ENCODE measurements around the gene CYFIP2.
A peak's percentile ranks its signal among the peaks of the same experiment; 100 is the strongest.

Gene CYFIP2

DNA sequence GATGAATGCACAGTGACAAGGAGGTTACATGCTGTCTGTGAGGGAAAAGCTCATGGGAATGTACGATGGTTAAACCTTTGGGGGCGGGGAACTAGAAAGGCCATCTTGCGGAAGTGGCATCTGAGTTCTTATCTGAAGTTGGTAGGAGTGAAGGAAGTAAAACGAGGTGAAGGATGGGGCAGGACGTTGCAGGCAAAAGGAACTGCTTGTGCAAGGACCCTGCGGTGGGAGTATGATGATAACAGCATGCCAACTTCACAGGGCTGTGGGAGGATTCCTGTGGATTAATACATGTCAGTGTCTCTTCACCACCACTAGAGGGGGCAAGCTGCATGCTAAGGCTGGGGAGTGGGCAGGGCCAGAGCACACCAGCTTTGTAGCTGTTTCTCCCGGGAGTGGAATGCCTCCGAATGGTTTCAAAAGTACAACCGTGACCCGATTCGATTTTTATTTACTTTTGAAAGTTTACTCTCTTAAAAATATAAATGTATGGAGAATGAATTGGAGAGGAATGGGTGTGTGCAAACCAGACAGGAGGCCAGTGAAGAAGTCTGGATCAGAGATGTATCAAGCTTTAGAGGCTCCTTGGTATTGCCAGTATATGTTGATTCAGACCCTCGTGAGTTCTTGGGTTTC, 62.5 kb downstream of the CYFIP2 start:
- peak; percentile 27 for DNase-seq

- no peak for DNase-seq
Observed at GRCh38 chr5:157331807-157332206, 65.9 kb downstream of the CYFIP2 start.

DNA sequence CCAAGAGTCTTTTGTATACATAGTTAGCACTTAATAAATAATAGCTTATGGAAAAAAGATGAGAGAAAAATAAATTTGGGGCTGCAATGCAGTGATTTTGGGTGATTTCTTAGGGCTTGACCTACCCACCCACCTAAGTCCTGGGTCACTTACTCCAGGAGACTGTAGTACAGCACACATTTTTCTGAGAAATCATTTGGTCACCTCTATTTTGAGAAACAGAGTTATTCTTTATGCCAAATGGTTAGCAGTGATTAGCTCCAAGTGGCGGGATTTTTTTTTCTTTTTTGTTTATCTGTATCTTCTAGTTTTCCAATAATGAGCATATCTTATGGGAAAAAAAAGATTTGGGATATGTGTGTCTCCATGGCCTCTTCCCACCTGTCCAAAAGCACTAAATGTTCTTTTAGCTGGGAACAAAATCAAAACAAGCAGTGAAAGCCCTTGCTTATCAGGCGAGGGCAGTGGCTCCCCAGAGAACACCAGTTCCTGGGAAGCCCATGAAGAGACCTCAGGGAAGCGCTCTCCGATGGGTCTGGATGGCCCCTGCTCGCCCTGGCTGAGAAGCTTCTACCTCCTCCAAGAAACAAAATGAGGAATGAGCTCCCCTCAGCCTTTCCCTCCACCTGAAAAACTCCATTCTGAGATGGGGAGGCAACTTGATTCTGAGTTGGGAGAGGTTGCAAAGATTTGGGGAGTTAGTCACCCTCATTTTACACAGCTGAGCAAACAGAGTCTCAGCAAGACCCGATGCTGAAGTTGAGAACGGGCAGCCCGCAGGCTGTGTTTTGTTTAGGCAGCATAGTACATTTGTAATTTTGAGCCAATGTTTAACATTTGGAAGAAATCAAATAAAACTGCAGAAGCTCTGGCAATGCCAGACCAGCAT, 69.9 kb downstream of the CYFIP2 start:
- DNase-seq, result no peak

- DNase-seq, result no peak
Observed at GRCh38 chr5:157336423-157336744, 70.5 kb downstream of the CYFIP2 start.

DNA sequence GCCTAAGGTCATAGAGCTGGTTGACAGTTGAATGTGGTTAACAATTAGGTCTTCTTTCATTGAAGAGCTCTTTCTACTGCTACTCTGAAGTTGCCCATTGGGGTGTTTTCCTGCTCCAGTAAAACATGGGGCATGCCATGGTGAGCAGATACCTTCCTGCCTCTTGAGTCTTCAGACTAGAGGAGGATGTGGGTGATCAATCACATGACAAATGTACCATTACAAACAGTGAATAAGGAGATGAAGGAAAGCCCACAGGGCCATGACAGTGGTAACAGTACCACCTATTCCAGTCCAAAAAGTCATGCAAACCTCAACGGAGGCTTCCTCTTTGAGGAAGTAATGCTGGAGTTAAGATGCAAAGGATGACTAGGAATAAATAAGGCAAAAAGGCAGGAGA, 73.5 kb downstream of the CYFIP2 start:
- no peak for DNase-seq

GRCh38 chr5:157342822-157343402, 77.0 kb downstream of the CYFIP2 start:
- DNase-seq, result no peak

DNA sequence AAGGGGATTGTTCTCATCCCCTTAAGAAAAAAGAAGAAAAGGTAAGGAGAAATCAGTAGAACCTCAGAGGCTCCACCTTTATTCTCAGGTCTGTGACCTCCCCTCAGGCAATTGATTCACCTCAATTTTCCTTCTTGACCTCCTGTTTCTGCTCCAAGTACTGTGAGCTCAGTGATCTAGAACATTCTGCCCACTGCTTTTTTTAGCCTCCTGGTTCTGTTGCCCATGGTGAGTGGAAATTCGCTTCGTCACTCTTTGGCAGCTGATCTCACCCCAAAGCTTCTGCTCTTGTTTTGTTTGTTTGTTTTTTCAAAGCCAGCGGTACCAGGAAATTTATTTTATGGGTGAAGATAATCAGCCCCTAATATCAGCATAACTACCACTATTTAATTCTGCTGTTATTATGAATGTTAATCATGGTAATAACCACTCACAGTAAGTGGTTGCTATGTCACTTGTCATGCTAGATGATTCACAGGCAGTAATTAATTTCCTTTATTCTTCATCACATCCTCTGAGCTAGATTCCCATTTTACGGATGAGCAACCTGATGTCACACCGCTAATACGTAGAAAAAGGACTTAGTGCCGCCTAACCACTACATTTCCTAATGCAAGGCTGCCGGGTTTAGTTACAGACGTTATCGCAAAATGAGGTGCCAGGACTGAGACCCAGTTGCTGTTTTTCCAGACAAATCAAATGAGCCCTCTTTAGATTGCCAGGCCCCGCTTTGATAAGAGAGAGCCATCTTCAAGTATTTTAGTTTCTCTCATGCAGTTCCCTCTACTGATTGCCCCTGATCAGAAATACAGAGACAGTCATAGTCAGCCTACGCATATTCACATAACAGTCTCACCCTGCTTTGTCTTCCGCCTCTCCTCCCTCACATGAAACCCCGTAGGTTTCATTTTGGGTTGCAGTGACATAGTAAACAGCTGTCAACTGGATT, 78.2 kb downstream of the CYFIP2 start:
- no peak for DNase-seq

DNA sequence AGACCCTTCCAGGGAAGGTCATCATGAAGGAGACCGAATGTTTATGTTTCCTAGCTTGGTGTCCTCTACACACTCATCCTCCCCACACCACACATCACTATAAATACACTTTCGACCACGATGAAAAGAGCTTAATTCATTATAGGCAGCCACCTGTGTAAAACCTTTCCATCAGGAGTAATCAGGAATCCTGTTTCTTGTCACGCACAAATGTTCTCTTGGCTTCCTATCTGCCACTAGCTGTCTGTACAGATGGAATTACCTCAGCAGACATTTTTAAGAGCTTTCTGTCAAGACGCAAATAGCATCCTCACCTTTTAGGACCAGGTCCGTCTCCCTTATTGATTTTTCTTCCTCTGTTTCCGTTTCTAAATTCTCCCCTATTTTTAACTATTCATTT, 79.1 kb downstream of the CYFIP2 start:
- DNase-seq, result no peak

GRCh38 chr5:157345485-157345884, 79.6 kb downstream of the CYFIP2 start:
- DNase-seq, result no peak

- no peak for DNase-seq
Observed at GRCh38 chr5:157347301-157348048, 81.6 kb downstream of the CYFIP2 start.

DNA sequence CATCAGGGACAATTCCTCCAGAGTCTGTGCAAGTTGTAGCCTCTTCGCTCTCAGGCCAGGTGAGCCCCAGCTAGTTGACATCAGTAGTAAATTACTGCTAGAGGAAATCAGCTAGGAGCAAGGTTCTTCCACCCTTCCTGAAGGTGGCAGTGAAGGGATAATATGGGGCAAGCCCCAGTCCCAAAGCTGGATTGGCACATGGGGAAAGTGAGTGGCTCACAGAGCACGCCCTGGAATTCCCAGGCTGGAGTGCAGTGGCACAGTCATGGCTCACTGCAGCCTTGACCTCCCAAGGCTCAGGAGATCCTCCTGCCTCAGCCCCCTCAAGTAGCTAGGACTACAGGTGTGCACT, 82.1 kb downstream of the CYFIP2 start:
- no peak for DNase-seq

GRCh38 chr5:157350939-157351801, 85.2 kb downstream of the CYFIP2 start:
- no peak for DNase-seq

DNA sequence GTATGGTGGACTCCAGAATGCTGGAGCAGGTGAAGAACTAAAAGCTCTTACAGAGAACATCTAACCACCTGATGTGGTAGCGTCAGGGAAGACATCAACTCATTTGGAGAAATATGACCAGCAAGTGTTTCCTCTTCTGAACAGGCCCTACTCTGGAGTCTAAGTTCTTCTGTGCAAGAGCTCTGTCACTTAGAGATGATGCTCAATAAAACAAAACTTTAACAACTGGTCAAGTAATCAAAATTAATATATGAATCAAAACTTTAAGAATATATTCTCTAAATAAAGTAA, 85.8 kb downstream of the CYFIP2 start:
- DNase-seq, result no peak

- no peak for DNase-seq
Observed at GRCh38 chr5:157352756-157353340, 86.9 kb downstream of the CYFIP2 start.

DNA sequence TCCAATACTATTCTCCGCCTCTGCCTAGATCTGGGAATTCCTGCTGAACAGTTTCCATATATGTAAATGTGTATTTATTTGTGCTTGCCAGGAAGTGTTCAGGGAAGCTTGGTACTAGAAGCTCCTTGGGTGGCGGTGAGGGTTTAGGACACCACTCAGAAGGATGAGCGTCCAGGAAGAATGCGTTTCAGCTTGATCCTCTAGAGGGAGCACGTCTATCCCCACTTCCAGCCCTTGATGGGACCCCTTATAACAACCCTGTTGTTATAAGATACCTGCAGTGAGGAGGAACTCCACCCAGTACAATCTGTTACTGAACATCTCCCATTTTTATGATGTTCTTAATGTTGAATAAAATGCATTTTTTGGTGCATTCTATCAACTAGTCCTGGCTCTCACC, 88.9 kb downstream of the CYFIP2 start:
- DNase-seq, result no peak

- DNase-seq, result no peak
Observed at GRCh38 chr5:157356576-157356975, 90.7 kb downstream of the CYFIP2 start.

- DNase-seq, result no peak
Observed at GRCh38 chr5:157357823-157358222, 91.9 kb downstream of the CYFIP2 start.

GRCh38 chr5:157358871-157359270, 92.9 kb downstream of the CYFIP2 start:
- DNase-seq, result no peak

GRCh38 chr5:157359356-157360055, 93.6 kb downstream of the CYFIP2 start:
- no peak for DNase-seq

DNA sequence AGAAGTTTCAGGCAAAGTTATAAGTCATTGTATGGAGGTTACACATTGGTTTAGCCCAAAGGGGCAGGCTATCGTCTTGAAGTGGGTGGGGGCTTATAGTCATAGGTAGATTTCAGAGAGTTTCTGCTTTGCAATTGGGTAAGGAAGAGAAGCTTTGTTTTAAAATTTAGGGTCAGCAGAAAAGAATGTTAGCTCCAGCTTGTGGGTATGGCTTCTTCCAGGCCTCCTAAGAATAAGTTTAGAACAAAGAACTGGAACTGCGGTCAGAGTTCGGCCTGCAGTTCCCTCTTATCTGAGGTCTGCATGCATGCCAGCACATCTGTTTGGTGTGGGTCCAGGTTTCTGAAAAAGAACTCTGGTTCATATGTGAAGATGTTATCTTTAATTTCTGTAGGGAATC, 96.1 kb downstream of the CYFIP2 start:
- no peak for DNase-seq

DNA sequence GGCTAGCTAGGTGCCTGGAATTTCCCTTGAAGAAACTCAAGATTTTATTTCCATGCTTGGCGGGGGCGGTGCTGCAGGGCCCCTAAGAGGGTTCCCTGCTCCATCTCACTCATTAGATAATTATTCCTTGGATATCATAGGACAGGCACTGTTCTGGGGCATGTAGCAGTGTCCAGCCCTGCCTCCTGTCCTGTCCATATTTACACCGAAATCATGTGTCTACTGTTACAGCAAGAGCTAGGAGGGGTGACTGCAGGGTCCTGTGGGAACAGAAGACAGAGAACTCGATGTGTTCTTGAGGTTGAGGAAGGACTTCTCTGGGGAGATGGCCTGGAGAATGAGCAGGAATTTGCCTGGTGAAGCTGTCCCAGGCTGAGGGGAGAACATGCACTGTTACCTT, 96.6 kb downstream of the CYFIP2 start:
- no peak for DNase-seq
